Activated naive CD4-positive, alpha-beta T cell treated with anti-CD3 and anti-CD28 coated beads, Interleukin-2, amount 50 U/mL, for 24 hours (primary cell): ENCODE measurements around the gene TUBA3C.
"Not testable (repeated sequence)": the region's sequence is repeated elsewhere in the genome, so short reads cannot be mapped to it uniquely, and the experiment has no call there.

ENCODE experiments used
- H3K27ac Mint-ChIP-seq: one replicate; pipeline ENCODE4 v1.8.0; 2021; ENCODE audit warnings: mild to moderate bottlenecking, mixed read lengths
- H3K27me3 Mint-ChIP-seq: one replicate; pipeline ENCODE4 v1.8.0; 2021; ENCODE audit warnings: mixed read lengths
- H3K36me3 Mint-ChIP-seq: one replicate; pipeline ENCODE4 v1.8.0; 2021; ENCODE audit warnings: mixed read lengths
- H3K4me1 Mint-ChIP-seq: one replicate; pipeline ENCODE4 v1.8.0; 2021; ENCODE audit warnings: mixed read lengths
- H3K4me3 Mint-ChIP-seq: one replicate; pipeline ENCODE4 v1.8.0; 2021; ENCODE audit warnings: mild to moderate bottlenecking, mixed read lengths
- H3K9me3 Mint-ChIP-seq: one replicate; pipeline ENCODE4 v1.8.0; 2021; ENCODE audit warnings: mixed read lengths

The TUBA3C gene

GRCh38 chr13:19181621-19182485, at the start of gene TUBA3C:
Gene TUBA3C (minus strand): TSS chr13:19181824. CDS start chr13:19181747, 77 bp downstream.
- Mint-ChIP-seq H3K27ac (no peak within 1 kb of the TSS), H3K36me3 (no peaks in the 10 kb centered on the region), H3K9me3 (no peaks in the 10 kb centered on the region), H3K27me3 (no peaks in the 10 kb centered on the region), H3K4me3 (no peak within 1 kb of the TSS), H3K4me1 (no peaks in the 10 kb centered on the region)

DNA sequence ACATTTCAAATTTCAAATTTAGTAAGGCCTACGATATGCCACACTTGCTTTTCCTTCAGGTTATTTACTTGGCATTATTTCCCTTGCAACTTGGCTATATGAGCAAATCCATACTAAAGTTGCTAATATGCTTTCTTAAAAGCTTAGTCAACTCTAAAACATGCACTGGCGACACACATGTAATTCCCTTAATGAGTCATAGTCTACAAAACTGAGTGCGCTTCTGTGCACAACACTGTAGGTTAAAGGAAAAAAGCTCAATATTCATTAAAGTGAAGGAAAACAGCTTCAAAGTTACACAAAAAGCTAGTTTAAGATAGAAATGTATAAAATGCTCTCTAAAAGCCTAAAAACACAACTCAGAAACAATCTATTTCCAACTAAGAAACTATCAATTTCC, 25.8 kb upstream of the TUBA3C start:
- H3K4me3 Mint-ChIP-seq, H3K27ac Mint-ChIP-seq, H3K4me1 Mint-ChIP-seq: not testable (repeated sequence)

DNA sequence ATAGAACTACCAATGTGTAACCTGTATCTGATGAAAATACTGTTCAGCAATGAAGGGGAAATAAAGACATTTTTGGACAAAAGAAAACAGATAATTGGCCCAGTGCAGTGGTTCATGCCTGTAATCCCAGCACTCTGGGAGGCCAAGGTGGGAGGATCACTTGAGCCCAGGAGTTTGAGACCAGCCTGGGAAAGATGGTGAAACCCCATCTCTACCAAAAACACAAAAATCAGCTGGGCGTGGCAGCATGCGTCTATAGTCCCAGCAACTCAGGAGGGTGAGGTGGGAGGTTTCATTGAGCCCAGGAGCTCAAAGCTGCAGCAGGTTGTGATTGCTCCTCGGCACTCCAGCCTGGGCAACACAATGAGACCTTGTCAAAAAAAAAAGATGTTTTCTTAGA, 11.0 kb upstream of the TUBA3C start:
- H3K27ac Mint-ChIP-seq, H3K27me3 Mint-ChIP-seq, H3K9me3 Mint-ChIP-seq, H3K36me3 Mint-ChIP-seq, H3K4me1 Mint-ChIP-seq, H3K4me3 Mint-ChIP-seq: not testable (repeated sequence)

More for the DNA sequence above, 25.8 kb upstream of the TUBA3C start:
- not testable (repeated sequence) for H3K9me3 Mint-ChIP-seq, H3K36me3 Mint-ChIP-seq, H3K27me3 Mint-ChIP-seq

DNA sequence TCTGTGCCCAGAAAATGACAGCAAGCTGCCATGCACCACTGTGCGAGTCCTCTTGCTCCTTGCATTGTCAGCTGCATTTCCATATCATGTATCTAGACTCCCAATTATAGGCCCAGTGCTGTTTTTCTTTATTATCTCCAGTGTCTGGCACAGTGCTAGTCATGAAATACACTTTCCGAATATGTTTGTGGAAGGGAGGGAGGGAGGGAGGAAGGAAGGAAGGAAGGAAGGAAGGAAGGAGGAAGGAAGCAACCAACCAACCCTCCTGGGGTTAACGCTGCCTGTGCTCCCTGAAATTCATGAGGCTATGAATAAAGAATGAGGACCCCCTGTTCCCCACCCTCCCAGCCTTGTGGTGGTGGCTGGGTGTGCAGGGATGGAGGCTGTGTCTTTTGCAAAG, 8.3 kb upstream of the TUBA3C start:
- not testable (repeated sequence) for H3K27me3 Mint-ChIP-seq, H3K4me3 Mint-ChIP-seq, H3K9me3 Mint-ChIP-seq, H3K27ac Mint-ChIP-seq, H3K4me1 Mint-ChIP-seq, H3K36me3 Mint-ChIP-seq

DNA sequence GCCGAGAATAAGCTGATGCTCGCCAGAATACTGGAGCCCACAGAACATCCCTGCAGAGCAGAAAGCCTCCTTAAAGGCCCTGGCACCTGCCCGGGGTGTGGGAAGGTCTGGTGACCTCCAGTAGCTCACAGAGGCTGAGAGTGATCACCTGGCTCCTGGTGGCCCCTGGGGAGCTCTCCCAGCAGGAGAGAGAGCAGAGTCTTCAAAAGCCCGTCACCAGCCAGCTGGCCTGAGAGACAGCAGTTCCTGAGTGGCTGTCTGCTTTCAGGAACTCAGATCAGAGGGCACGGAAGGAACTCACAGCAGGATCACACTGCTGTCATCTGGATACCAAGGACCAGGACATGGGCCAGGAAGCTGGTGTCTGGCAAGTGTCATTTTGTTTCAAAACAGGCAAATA, 7.7 kb upstream of the TUBA3C start:
- not testable (repeated sequence) for H3K4me1 Mint-ChIP-seq, H3K27ac Mint-ChIP-seq, H3K9me3 Mint-ChIP-seq, H3K4me3 Mint-ChIP-seq, H3K27me3 Mint-ChIP-seq, H3K36me3 Mint-ChIP-seq

- Mint-ChIP-seq H3K9me3 (no peaks in the 10 kb centered on the region), H3K27ac (no peak overlapping the region), H3K4me3 (no peak overlapping the region), H3K36me3 (no peaks in the 10 kb centered on the region), H3K27me3 (peaks cover 2% of the 10 kb centered on the region), H3K4me1 (no peaks in the 10 kb centered on the region)
Measured at GRCh38 chr13:19185865-19186645, 4.4 kb upstream of the TUBA3C start.

DNA sequence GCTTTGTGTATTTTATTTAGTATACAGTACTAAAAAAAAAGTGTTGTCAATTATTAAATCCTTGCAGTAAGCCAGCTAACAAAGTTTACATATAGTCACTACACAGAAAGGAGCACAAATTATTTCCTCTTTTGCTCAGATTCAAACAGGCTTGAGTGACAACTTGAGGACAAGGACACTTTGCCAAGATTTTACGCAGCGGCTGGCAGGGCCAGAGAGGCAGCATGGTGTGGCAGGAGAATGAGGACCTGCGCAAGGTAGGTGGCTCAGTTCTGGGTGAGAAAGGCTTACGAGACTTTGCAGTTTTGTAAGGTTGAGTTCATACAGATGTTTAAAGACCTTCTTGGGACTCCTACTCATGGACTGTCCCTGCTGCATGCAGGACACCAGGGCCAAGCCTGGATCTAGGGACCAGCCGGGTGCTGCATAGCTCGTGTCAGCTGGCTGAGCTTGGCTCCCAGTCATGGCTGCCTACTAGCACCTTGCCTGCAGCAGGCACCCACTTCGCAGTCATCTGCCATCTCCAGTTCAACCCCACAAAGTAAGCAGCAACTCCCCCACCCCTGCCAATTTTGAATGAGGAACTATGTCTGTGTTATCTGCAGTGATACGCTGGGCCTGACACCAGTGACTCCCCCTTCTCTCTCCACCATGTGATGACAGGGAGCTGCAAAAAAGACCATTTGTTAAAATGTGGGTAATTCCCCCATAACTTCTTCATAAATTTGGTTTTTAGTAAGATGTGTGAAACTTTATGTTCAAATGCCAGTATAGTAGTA, 3.7 kb upstream of the TUBA3C start:
- H3K4me1 Mint-ChIP-seq = no peaks in the 10 kb centered on the region
- H3K27ac Mint-ChIP-seq = no peak overlapping the region
- peaks cover 2% of the 10 kb centered on the region for H3K27me3 Mint-ChIP-seq
- no peaks in the 10 kb centered on the region for H3K36me3 Mint-ChIP-seq
- no peak overlapping the region for H3K4me3 Mint-ChIP-seq
- no peaks in the 10 kb centered on the region for H3K9me3 Mint-ChIP-seq

DNA sequence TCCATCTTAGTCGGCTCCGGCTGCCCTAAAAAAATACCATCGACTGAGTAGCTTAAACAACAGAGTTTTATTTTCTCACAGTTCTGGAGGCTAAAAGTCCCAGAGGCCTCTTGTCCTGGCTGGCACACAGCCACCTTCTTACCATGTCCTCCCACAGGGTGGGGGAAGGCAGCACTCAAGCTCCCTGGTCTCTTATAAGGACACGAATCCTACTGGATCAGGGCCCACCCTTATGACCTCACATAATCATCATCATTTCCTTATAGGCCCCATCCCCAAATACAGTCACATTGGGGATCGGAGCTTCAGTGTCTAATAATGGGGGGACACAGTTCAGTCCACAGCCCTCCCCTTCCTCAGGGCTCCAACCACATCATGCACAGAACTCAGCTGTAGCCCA, 2.6 kb upstream of the TUBA3C start:
- Mint-ChIP-seq H3K9me3 (no peaks in the 10 kb centered on the region), H3K27ac (no peak overlapping the region)

DNA sequence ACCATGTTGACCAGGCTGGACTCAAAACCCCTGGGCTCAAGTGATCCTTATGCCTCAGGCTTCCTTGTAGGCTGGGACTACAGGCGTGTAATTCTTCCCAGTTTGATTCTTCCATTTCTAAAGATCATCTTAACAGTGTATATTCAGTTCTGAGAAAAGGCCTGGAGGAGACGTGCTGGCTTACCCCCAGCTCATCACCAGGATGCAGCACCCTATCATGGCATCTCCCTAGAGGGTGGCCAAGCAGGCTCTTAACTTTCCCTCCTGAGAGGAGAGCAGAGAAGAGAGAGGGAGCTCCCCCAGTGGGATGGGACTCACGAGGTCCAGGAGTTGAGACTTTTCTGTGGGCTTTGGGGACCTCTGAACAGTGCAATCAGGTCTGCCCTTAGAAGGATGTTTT, 2.1 kb upstream of the TUBA3C start:
- Mint-ChIP-seq H3K36me3 (no peaks in the 10 kb centered on the region), H3K27me3 (peaks cover 2% of the 10 kb centered on the region), H3K4me3 (no peak overlapping the region), H3K27ac (no peak overlapping the region), H3K9me3 (no peaks in the 10 kb centered on the region), H3K4me1 (no peaks in the 10 kb centered on the region)

More for the DNA sequence above, 2.6 kb upstream of the TUBA3C start:
- Mint-ChIP-seq H3K27me3 (peaks cover 2% of the 10 kb centered on the region), H3K36me3 (no peaks in the 10 kb centered on the region), H3K4me1 (no peaks in the 10 kb centered on the region), H3K4me3 (no peak overlapping the region)

GRCh38 chr13:19182536-19182935, 912 bp upstream of the TUBA3C start:
- H3K9me3 Mint-ChIP-seq = no peaks in the 10 kb centered on the region

GRCh38 chr13:19181021-19181620, 503 bp downstream of the TUBA3C start:
- Mint-ChIP-seq H3K4me1 (no peaks in the 10 kb centered on the region), H3K4me3 (no peak overlapping the region), H3K9me3 (no peaks in the 10 kb centered on the region), H3K27ac (no peak overlapping the region), H3K36me3 (no peaks in the 10 kb centered on the region), H3K27me3 (no peaks in the 10 kb centered on the region)

More at GRCh38 chr13:19182536-19182935, 912 bp upstream of the TUBA3C start:
- Mint-ChIP-seq H3K36me3 (no peaks in the 10 kb centered on the region), H3K27ac (no peak overlapping the region), H3K4me3 (no peak overlapping the region), H3K27me3 (peaks cover 2% of the 10 kb centered on the region), H3K4me1 (no peaks in the 10 kb centered on the region)

DNA sequence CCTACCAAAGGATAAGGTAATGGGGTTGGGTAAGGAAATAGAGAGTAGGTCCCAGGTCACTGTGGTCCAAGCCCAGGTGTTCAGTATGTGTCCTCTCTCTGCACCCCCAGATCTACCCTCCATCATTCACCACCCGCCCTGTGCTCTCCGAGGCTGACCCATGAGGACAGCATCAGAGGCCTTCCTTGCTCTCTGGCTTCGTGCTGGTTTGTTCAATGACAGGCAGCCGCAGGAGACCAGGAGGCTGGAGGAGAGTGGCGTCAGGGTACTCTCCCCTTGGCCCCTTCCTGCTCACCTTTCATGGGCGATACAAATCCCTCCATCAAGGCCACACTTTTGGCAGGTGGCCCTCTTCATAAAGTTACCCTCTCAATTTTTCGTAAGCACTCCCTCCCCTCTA, 1.7 kb downstream of the TUBA3C start:
- Mint-ChIP-seq H3K4me3 (no peak overlapping the region), H3K9me3 (no peaks in the 10 kb centered on the region), H3K27ac (no peak overlapping the region), H3K4me1 (no peaks in the 10 kb centered on the region), H3K36me3 (no peaks in the 10 kb centered on the region), H3K27me3 (no peaks in the 10 kb centered on the region)

GRCh38 chr13:19178901-19179593, 2.6 kb downstream of the TUBA3C start:
- no peak overlapping the region for H3K27ac Mint-ChIP-seq
- H3K4me3 Mint-ChIP-seq = no peak overlapping the region
- no peaks in the 10 kb centered on the region for H3K36me3 Mint-ChIP-seq
- no peaks in the 10 kb centered on the region for H3K9me3 Mint-ChIP-seq
- no peaks in the 10 kb centered on the region for H3K4me1 Mint-ChIP-seq
- H3K27me3 Mint-ChIP-seq = no peaks in the 10 kb centered on the region

- not testable (repeated sequence) for H3K9me3 Mint-ChIP-seq
Measured at GRCh38 chr13:19176981-19177776, 4.4 kb downstream of the TUBA3C start.

More at GRCh38 chr13:19176981-19177776, 4.4 kb downstream of the TUBA3C start:
- not testable (repeated sequence) for H3K4me3 Mint-ChIP-seq, H3K27ac Mint-ChIP-seq, H3K36me3 Mint-ChIP-seq, H3K27me3 Mint-ChIP-seq, H3K4me1 Mint-ChIP-seq
